ENCODE measurements around the gene SYCE3.
A peak's percentile ranks its signal among the peaks of the same experiment; 100 is the strongest.
"Not testable (repeated sequence)": the region's sequence is repeated elsewhere in the genome, so short reads cannot be mapped to it uniquely, and the experiment has no call there.

SYCE3 gene, protein sequence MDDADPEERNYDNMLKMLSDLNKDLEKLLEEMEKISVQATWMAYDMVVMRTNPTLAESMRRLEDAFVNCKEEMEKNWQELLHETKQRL

DNA sequence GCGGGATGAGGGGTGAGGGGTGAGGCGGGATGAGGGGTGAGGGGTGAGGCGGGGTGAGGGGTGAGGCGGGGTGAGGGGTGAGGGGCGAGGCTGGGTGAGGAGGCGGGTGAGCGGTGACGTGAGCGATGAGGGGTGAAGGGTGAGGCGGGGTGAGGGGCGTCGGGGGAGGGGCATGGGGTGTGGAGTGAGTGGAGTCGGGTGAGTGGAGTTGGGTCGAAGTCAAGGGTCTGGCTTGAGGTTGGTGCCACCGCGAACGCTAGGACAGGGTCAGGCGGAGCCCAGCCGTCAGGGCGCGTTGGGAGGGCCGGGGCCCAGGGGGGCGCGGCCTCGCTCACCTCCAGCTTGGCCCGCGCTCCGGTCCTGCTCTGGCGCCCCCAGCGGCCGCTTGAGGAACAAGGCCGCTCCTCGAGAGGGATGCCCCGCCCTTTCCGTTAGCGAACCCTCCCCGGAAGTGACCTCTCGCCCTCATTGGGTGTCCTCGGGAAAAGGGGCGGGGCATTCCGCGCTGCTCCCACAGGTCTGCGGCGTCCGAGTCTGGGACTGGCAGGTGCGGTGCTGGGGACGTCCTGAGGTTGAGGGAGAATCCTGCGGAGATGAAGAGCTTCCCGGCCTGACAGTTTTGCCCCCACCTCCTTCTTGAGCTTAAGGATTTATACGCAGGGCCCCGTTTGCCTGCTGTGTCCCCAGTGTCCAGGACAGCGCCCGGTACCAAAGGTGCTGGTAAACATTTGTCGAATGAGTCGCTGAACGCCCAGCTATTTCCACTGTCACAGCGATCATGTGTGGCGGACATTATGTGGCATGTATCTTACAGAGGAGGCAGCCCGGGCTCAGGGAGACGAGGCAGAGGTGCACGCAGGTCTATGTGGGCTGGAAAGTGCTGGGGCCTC lies at the start of gene SYCE3:
TSS of gene SYCE3 (minus strand) at position 397 of the 890 bp plus-strand sequence. CDS start 6,514 bp downstream, outside the sequence.
- DNase-seq (ENCODE audit: low read depth in 2 of 2): peak; percentile 92 to 93

DNA sequence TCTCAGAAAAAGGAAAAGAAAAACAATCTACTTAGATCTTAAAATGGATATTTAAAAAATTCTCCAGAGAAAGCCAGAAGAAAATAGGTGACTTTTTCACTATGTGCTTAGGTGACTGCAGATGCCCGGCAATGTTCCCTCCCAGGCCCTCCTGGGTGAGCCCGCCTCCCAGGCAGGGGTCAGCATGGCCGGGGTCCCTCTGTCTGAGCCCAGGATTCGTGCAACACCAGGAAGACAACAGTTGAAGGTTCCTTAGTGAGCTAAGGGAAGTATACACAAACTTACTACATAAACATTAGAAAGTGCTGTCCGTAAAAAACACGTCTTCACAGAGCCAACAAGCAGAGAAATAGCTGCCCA lies 49.4 kb upstream of the SYCE3 start:
- DNase-seq (ENCODE audit: low read depth in 2 of 2): no peak

DNA sequence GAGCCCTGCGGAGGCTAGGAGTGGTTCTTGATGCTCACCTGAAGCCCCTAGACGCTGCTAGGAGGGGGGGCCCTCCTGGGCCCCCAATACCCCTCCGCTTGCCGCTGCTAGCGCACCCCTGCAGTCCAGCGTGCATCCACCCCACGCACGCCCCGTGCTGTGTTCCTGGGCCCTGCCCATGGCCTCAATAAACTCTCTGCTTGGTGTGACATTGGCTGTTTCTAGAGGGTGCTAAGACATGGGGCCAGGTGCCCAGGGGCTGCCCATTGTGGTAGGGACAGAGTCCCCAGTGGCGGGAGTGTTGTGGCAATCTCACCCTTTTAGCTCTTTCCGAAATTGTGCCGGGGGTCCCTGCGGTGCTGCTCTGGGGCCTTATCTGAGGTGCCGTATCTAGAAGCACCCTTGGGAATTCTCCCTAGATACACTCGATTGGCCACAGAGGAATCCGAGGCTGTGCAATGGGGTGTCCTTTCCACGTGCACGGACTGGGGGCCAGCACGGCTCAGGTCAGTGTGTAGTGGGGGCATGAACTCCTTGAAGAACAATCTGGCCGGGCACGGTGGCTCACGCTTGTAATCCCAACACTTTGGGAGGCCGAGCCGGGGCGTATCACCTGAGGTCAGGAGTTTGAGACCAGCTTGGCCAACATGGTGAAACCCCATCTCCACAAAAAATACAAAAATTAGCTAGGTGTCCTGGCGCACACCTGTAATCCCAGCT lies 48.8 kb upstream of the SYCE3 start:
- DNase-seq (ENCODE audit: low read depth in 2 of 2): no peak

DNA sequence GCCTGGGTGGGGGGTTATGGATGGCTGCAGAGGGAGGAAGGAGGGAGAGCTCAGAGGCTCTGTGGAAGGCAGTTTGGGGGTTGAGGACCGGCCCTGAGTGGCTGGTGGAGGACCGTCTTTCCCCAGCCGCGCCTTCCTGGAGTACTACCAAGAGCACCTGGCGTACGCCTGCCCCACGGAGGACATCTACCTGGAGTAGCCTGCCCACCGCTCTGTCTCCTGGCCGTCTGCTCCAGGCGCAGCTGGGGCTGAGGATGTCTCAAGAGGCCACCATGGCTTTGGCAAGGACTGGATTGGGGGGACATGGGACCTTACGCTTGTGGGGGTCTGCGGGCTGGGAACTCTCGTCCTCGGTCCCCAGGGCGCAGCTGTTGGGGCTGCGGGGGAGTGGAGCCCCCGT lies 47.9 kb upstream of the SYCE3 start:
- no peak for DNase-seq (ENCODE audit: low read depth in 2 of 2)

DNA sequence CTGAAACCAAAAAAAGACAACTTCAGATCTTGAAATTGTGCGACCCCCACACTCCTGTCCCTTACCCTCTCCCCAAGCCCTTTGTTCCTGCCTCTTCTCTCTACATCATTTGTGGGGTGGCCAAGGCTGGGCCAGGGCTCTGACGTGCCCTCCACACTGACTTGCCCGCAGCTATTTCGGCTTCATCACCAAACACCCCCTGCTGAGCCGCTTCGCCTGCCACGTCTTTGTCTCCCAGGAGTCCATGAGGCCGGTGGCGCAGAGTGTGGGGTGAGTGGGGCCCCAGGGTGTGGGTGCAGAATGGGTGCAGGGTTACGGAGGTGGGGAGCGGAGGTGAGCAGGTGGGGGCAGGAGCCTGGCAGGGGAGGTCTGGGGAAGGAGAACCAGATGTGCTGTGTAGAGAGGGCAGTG lies 47.3 kb upstream of the SYCE3 start:
- no peak for DNase-seq (ENCODE audit: low read depth in 2 of 2)

DNA sequence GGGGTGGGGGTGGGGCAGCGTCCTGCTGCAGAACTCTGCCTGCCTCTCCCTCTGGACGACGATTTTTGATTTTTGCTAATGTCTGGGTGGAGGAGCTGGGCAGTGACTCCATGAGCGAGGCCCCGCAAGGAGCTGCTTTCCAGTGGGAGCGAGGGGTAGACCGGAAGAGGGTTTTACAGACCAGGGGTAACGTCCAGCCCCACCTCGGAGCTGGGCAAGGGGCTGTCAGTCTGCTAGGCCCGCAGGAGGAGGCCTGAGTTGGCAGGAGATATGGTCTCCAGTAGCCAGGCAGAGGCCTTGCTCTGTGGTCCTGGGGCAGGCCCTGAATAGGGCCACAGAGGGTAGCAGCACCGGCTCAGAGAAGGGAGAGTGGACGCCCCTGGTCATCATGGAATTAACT lies 46.9 kb upstream of the SYCE3 start:
- DNase-seq (ENCODE audit: low read depth in 2 of 2): no peak

DNA sequence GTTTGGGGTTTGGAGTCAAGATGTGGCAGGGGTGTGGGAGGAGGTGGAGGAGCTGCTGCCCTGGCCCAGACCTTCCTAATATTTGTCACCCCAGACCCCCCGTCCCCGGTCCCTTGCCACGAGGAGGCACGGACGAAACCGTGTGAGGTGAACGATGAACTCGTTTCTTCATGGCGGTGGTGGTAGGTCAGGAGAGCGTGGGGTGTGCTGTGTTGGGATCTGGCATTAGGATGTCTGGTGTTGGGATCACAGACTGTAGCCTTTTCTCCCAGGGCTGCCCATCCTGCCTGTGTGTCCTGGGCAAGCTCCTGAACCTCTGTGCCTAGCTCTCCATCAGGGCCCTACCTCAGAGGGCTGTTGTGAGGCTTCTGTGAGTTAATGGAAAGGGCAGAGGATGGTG lies 46.3 kb upstream of the SYCE3 start:
- DNase-seq (ENCODE audit: low read depth in 2 of 2): no peak

DNA sequence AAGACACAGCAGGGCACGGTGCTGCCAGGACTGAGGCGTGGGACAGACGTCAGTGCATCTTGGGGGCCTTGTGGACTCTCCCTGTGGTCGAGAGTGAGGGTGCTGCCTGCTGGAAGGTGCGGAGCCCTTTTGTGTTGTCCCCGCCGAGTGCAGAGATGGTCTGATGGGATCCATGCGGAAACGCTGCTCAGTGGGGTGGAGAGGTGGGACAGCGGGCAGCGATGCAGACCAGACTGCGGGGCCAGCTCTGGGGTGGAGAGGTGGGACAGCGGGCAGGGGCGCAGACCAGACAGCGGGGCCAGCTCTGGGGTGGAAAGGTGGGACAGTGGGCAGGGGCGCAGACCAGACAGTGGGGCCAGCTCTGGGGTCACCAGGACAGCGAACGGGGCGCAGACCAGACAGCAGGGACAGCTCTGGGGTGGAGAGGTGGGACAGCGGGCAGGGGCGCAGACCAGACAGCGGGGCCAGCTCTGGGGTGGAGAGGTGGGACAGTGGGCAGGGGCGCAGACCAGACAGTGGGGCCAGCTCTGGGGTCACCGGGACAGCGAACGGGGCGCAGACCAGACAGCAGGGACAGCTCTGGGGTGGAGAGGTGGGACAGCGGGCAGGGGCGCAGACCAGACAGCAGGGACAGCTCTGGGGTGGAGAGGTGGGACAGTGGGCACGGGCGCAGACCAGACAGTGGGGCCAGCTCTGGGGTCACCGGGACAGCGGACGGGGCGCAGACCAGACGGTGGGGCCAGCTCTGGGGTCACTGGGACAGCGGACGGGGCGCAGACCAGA lies 45.5 kb upstream of the SYCE3 start:
- not testable (repeated sequence) for DNase-seq (ENCODE audit: low read depth in 2 of 2)

DNA sequence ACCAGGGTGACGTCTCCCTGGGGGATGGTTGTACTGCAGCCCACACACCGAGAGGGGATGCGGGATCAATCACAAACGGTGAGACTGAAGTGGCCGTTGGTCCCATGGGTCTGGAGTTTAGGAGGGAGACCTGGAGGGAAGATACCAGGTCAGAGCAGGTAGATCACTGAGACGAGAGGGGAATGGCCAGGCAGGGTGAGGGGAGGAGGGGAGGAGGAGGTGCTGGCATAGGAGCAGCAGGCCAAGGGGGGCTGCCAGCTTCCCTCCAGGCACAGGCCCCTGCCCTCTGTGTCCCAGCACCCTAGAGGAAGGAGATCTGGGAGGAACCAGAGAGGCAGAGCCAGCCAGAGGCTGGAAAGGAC lies 44.9 kb upstream of the SYCE3 start:
- no peak for DNase-seq (ENCODE audit: low read depth in 2 of 2)

DNA sequence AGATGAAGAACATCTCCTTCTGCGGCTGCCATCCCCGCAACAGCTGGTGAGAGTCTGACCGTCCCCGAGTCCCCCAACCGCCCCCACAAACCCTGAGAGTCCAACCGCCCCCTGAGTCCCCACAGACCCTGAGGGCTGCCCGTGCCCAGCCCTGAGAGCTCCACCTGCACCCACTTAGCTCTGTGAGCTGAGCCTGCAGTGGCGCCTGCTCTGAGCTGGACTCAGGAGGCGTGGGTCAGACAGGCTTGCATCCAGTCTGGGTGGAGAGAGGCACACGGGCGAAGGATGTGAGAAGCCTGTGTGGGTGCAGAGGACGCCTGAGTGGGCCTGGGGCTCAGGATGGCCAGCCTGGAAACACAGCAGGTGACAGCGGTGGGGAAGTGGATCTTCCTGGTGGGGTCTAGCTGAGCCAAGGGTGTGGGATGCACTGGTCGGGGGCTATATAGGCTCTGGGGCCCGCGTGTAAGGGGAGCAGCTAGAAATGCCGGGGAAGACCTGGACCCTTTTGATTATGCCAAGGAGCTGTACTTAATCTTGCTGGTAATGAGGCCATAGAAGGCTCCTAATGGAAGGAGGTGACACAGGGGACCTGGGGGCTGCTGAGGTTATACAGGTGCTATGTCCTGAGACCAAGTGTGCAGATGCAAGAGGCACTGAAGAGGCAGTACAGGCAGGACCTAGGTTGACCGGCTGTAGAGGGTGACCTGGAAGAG lies 44.4 kb upstream of the SYCE3 start:
- no peak for DNase-seq (ENCODE audit: low read depth in 2 of 2)

DNA sequence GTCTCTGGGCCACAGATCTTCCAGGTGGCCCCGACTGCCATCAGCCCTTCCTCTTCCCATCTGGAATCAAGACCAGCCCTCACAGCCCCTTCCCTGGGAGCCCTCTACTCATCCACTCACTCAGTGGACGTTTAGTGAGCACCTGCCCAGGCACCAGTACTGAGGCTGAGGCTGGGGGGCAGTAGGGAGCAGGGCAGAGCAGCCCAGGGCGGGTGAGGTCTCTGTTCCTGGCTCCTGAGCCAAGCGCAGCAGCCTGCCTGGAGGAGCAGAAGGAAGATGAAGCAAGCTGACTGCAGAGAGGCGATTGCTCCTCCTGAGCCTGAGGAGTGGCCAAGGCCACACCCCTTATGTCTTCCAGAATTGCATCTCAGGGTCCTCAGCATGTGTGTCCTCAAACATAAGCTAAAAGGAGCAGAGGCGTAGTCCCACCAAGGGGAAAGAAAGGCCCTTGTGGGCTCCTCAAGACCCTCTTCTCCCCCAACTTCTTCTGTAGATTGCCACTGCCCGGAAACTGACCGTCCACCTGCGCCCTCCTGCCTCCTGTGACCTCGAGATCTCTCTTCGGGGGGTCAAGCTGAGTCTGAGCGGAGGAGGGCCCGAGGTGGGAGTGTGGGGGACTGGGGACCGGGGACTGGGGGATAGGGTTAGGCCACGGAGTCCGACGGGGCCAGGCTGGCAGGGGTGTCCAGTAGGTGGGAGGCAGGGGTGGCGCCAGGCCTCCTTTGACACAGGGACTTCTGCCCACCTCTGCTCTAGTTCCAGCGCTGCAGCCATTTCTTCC lies 43.6 kb upstream of the SYCE3 start:
- no peak for DNase-seq (ENCODE audit: low read depth in 2 of 2)

DNA sequence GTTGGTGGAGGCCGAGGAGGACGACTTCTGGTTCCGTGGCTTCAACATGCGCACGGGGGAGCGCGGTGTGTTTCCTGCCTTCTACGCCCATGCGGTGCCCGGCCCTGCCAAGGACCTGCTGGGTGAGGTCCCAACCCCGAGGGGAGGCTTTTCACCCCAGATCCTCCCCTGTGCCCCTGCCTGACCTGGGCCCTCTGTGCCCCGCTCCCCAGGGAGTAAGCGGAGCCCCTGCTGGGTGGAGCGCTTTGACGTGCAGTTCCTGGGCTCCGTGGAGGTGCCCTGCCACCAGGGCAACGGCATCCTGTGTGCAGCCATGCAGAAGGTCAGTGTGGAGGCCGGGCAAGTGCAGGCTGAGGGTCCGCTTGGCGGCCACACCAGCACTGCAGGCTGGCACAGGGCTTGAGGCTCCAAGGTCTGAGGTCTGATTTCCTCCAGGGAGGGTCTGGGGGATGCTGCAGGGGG lies 42.9 kb upstream of the SYCE3 start:
- DNase-seq (ENCODE audit: low read depth in 2 of 2): no peak

DNA sequence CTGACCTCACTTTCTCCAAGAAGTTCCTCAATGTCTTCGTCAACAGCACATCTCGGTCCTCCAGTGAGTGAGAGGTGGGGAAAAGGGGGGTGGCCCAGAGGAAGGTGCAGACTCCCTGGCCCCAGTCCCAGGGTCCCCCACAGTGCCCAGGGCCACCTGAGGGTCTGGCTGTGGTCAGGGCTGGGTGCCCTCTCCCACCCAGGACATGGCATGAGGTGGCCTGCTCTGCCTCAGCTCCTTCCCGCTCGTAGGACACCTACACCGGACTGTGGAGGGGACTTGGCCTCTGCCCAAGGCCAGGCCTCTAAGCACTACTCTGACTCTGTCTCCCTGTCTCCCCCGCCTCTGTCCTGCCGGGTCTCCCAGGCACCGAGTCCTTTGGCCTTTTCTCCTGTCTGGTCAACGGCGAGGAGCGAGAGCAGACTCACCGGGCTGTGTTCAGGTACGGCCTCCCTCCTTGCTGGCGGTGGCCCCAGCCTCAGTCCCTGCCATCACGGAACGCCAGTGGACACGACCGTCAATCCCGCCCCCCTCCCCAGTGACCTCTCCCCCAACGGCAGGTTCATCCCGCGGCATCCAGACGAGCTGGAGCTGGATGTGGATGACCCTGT lies 42.4 kb upstream of the SYCE3 start:
- no peak for DNase-seq (ENCODE audit: low read depth in 2 of 2)

DNA sequence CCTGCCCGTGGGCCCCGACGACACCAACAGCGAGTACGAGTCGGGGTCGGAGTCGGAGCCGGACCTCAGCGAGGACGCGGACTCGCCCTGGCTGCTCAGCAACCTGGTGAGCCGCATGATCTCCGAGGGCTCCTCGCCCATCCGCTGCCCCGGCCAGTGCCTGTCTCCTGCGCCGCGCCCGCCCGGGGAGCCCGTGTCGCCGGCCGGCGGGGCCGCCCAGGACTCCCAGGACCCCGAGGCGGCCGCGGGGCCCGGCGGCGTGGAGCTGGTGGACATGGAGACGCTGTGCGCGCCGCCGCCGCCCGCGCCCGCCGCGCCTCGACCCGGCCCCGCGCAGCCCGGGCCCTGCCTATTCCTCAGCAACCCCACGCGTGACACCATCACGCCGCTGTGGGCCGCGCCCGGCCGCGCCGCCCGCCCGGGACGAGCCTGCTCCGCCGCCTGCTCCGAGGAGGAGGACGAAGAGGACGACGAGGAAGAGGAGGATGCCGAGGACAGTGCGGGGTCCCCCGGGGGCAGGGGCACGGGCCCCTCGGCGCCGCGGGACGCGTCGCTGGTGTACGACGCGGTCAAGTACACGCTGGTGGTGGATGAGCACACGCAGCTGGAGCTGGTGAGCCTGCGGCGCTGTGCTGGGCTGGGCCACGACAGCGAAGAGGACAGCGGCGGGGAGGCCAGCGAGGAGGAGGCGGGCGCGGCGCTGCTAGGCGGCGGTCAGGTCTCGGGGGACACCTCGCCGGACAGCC lies 41.7 kb upstream of the SYCE3 start:
- no peak for DNase-seq (ENCODE audit: low read depth in 2 of 2)

DNA sequence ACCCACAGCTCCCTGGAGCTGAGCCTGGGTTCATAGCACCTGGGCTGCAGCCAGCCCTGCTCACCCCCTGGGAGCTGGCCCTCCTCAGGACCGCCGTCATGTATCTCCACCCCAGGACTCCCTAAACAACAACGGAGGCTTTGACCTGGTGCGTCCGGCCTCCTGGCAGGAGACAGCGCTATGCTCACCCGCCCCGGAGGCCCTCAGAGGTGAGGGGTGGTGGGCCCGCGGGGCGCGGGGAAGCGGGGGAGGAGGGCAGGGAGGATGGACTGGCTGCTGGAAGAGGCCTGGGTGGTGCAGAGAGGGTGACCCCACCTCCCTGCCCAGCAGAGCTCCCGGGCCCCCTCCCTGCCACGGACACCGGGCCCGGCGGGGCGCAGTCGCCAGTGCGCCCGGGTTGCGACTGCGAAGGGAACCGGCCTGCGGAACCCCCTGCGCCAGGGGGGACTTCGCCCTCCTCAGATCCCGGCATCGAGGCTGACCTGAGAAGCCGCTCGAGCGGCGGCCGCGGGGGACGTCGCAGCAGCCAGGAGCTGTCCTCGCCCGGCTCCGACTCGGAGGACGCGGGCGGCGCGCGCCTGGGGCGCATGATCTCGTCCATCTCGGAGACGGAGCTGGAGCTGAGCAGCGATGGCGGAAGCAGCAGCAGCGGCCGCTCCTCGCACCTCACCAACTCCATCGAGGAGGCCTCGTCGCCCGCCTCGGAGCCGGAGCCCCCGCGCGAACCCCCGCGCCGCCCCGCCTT lies 41.0 kb upstream of the SYCE3 start:
- DNase-seq (ENCODE audit: low read depth in 2 of 2): no peak

DNA sequence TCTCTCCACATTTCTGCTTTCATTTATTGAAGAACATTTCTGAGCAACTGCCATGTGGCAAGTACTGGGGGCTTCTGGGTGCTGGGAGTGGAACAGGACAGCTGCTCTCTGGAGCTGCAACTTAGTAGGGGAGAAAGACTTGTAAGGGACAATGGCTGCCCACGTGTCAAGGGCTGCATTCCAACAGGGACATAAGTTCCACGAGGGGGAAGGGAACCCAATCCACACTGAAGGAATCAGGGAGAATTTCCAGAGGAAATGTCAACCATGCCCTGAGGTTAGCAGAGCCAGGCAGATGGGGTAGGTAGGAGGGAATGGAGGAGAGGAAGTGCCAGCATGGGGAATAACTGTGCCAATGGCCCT lies 39.6 kb upstream of the SYCE3 start:
- DNase-seq (ENCODE audit: low read depth in 2 of 2): no peak

DNA sequence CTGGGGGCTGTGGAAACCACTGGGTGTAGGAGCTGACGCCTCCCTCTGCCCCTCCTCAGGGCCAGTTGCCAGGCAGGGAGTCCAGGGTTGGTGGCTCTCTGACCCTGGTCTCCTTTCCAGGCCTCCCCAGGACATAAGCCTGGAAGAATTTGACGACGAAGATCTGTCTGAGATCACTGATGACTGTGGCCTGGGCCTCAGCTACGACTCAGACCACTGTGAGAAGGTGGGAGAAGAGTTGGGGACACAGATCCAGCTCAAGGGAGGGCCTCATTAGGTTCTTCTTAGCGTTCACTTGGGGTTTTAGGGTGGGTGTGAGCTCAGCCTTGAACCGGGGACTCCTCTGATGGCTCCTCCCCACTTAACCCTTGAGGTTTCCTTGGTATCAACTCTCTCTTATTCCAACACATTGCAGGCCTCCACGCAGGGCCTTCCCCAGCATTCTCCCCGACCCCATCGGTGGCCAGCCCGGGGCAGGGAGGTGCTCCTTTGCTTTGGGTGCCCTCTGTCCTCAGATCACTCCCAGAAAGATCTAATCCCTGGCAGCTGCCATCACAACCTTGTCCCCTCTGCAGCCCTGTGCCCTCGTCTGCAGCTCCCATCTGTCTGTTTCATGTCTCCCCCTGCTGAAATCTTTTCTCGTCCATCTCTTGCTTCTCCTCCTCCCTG lies 39.1 kb upstream of the SYCE3 start:
- no peak for DNase-seq (ENCODE audit: low read depth in 2 of 2)

DNA sequence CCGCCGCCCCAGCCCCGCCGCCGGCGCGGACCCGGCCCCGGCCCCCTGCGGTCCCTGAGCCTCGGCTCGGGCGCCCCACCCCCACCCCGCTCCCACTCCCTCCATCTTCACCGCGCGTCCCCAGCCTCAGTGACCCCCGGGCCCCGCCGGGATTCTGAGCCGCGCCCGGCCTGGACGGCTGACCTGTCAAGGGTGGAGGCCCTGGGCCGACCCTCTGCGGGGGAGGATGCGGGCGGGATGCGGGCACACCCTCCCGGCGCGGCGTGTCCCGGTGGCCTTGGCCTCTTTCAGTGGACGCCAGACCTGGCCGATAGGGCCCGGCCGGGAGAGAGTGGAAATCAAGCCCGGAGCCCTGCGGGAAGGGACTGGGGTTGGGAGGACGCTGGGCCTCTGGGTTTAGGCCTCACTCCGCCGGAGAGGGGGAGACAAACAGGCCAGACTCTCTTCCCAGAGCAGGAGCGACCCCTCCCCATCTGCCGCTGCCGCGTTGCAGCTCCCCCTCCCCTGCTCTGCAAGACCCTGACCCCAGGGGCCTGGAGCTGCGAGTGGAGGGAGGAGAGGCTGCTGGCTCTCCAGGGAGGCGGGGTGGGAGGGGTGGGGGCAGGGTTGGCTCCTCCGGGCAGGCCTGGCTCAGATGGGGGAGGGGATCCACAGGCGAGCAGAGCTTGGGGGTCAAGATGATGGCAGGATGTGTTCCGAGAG lies 38.4 kb upstream of the SYCE3 start:
- DNase-seq (ENCODE audit: low read depth in 2 of 2): no peak

All from activated CD8-positive, alpha-beta memory T cell treated with anti-CD3 and anti-CD28 coated beads for 4 hours (primary cell).